H9 (cell line): Measurements from ENCODE around the gene DCX. TPM values are rescaled to one million over a fixed set of nuclear protein-coding genes. Genes with fewer than 3 reads are reported as not detected.
A peak's percentile ranks its signal among the peaks of the same experiment; 100 is the strongest.

Source experiments
- DNase-seq: peaks from one replicate; pipeline ENCODE4 v3.0.0-alpha.2; 2017
- H2AFZ ChIP-seq: one replicate; pipeline ENCODE4 v1.6.1; 2013; ENCODE audit warnings: mild to moderate bottlenecking, low read length, control low read depth, moderate library complexity
- H2AK5ac ChIP-seq: 2 replicates; pipeline ENCODE4 v1.6.1; 2013; ENCODE audit warnings: low read length, control low read depth, mixed read lengths; ENCODE audit not compliant: insufficient read length
- H2BK120ac ChIP-seq: one replicate; pipeline ENCODE4 v1.6.1; 2013; ENCODE audit warnings: low read depth, mild to moderate bottlenecking, low read length, control low read depth, inconsistent platforms; ENCODE audit not compliant: poor library complexity, severe bottlenecking
- H2BK12ac ChIP-seq: 2 replicates; pipeline ENCODE4 v1.6.1; 2013; ENCODE audit warnings: low read length, control low read depth, mixed read lengths, low read depth; ENCODE audit not compliant: insufficient read length
- H2BK15ac ChIP-seq: 2 replicates; pipeline ENCODE4 v1.6.1; 2013; ENCODE audit warnings: low read depth, low read length, control low read depth
- H2BK20ac ChIP-seq: one replicate; pipeline ENCODE4 v1.6.1; 2013; ENCODE audit warnings: low read depth, mild to moderate bottlenecking, low read length, control low read depth, inconsistent platforms; ENCODE audit not compliant: poor library complexity, severe bottlenecking
- H2BK5ac ChIP-seq: 2 replicates; pipeline ENCODE4 v1.6.1; 2013; ENCODE audit warnings: low read length, control low read depth, mixed read lengths; ENCODE audit not compliant: insufficient read length
- H3K14ac ChIP-seq: 2 replicates; pipeline ENCODE4 v1.6.1; 2013; ENCODE audit warnings: low read length, control low read depth; ENCODE audit not compliant: insufficient read depth
- H3K18ac ChIP-seq: 2 replicates; pipeline ENCODE4 v1.6.1; 2013; ENCODE audit warnings: low read depth, mild to moderate bottlenecking, mixed read lengths, low read length, control low read depth; ENCODE audit not compliant: insufficient read length
- H3K23ac ChIP-seq: 2 replicates; pipeline ENCODE4 v1.6.1; 2013; ENCODE audit warnings: low read length, control low read depth, mixed read lengths, low read depth; ENCODE audit not compliant: insufficient read length
- H3K23me2 ChIP-seq: 2 replicates; pipeline ENCODE4 v1.6.1; 2013; ENCODE audit warnings: low read depth, mild to moderate bottlenecking, mixed read lengths, low read length, control low read depth; ENCODE audit not compliant: insufficient read length, poor library complexity, severe bottlenecking
- H3K27ac ChIP-seq: 2 replicates; pipeline ENCODE4 v1.5.1; 2013; ENCODE audit warnings: low read length, control low read depth, mixed read lengths, low read depth; ENCODE audit not compliant: insufficient read length
- H3K27me3 ChIP-seq: 2 replicates; pipeline ENCODE4 v1.6.1; 2013; ENCODE audit warnings: low read length, control low read depth, inconsistent platforms; ENCODE audit not compliant: insufficient read depth
- H3K4ac ChIP-seq: 2 replicates; pipeline ENCODE4 v1.6.1; 2013; ENCODE audit warnings: low read depth, mild to moderate bottlenecking, control low read depth, inconsistent platforms, low read length, moderate library complexity
- H3K4me1 ChIP-seq: 2 replicates; pipeline ENCODE4 v1.6.1; 2013; ENCODE audit warnings: low read length, control low read depth, inconsistent platforms; ENCODE audit not compliant: insufficient read depth
- H3K4me2 ChIP-seq: 2 replicates; pipeline ENCODE4 v1.6.1; 2013; ENCODE audit warnings: low read length, control low read depth, mixed read lengths; ENCODE audit not compliant: insufficient read length, insufficient read depth
- H3K56ac ChIP-seq: 2 replicates; pipeline ENCODE4 v1.6.1; 2013; ENCODE audit warnings: low read depth, mild to moderate bottlenecking, mixed read lengths, low read length, control low read depth; ENCODE audit not compliant: insufficient read length
- H3K79me1 ChIP-seq: 2 replicates; pipeline ENCODE4 v1.6.1; 2013; ENCODE audit warnings: low read depth, mild to moderate bottlenecking, moderate library complexity, low read length, control low read depth, inconsistent platforms; ENCODE audit not compliant: insufficient read depth, poor library complexity, severe bottlenecking
- H3K79me2 ChIP-seq: 2 replicates; pipeline ENCODE4 v1.6.1; 2013; ENCODE audit warnings: low read length, control low read depth, inconsistent platforms; ENCODE audit not compliant: insufficient read depth
- H3K9ac ChIP-seq: 2 replicates; pipeline ENCODE4 v1.6.1; 2013; ENCODE audit warnings: low read length, control low read depth, mixed read lengths; ENCODE audit not compliant: insufficient read length; ENCODE audit errors: extremely low read depth
- H3K9me3 ChIP-seq: one replicate; pipeline ENCODE4 v1.6.1; 2013; ENCODE audit warnings: low read depth, low read length, inconsistent platforms; ENCODE audit not compliant: control insufficient read depth
- H3T11ph ChIP-seq: one replicate; pipeline ENCODE4 v1.6.1; 2013; ENCODE audit warnings: mild to moderate bottlenecking, low read length, control low read depth, inconsistent platforms
- H4K20me1 ChIP-seq: one replicate; pipeline ENCODE4 v1.6.1; 2013; ENCODE audit not compliant: control insufficient read depth, insufficient read length, insufficient read depth
- H4K5ac ChIP-seq: 2 replicates; pipeline ENCODE4 v1.6.1; 2013; ENCODE audit warnings: low read depth, mild to moderate bottlenecking, mixed read lengths, low read length, control low read depth; ENCODE audit not compliant: insufficient read length
- H4K8ac ChIP-seq: replicated peaks from 2 replicates; pipeline ENCODE4 v1.6.1; 2013; ENCODE audit warnings: low read length, control low read depth, mixed read lengths, low read depth; ENCODE audit not compliant: insufficient read length
- H4K91ac ChIP-seq: 2 replicates; pipeline ENCODE4 v1.6.1; 2013; ENCODE audit warnings: low read depth, mild to moderate bottlenecking, moderate library complexity, mixed read lengths, low read length, control low read depth; ENCODE audit not compliant: insufficient read length
- H3K27ac Mint-ChIP-seq, 3 experiments: 2 replicates in 2 of 3; 3 replicates in 1 of 3; pipeline ENCODE4 v1.8.0; 2020 to 2021; ENCODE audit warnings: mixed read lengths in 3 of 3, mild to moderate bottlenecking in 1 of 3, moderate library complexity in 1 of 3
- H3K27me3 Mint-ChIP-seq: 2 replicates; pipeline ENCODE4 v1.8.0; 2021; ENCODE audit warnings: low read depth, mild to moderate bottlenecking, moderate library complexity, mixed read lengths
- H3K36me3 Mint-ChIP-seq, 3 experiments: 2 replicates in 2 of 3; 3 replicates in 1 of 3; pipeline ENCODE4 v1.8.0; 2020 to 2021; ENCODE audit warnings: low read depth in 3 of 3, mixed read lengths in 3 of 3; ENCODE audit not compliant: insufficient read depth in 1 of 3
- H3K4me1 Mint-ChIP-seq, 2 experiments: 2 replicates each; pipeline ENCODE4 v1.8.0; 2020; ENCODE audit warnings: mixed read lengths in 2 of 2
- H3K4me3 Mint-ChIP-seq, 2 experiments: 2 replicates in 1 of 2; 3 replicates in 1 of 2; pipeline ENCODE4 v1.8.0; 2020 to 2021; ENCODE audit warnings: mild to moderate bottlenecking in 2 of 2, mixed read lengths in 2 of 2, moderate library complexity in 1 of 2
- H3K9me3 Mint-ChIP-seq, 2 experiments: 2 replicates in 1 of 2; 3 replicates in 1 of 2; pipeline ENCODE4 v1.8.0; 2020; ENCODE audit warnings: mild to moderate bottlenecking in 2 of 2, mixed read lengths in 2 of 2, moderate library complexity in 1 of 2
- WGBS: extraction: QIAGEN DNeasy Blood & Tissue Kit; methylation state at CpG from one replicate; pipeline ENCODE4 v1.1.7; 2013; ENCODE audit warnings: missing lambda C conversion rate, low lambda C conversion rate, mixed read lengths; ENCODE audit not compliant: insufficient read length; ENCODE audit errors: extremely low coverage; 5-methylcytosine and 5-hydroxymethylcytosine counted together
- total RNA-seq: library from RNA; stranded (reverse); gene quantifications from 2 replicates; pipeline ENCODE4 v1.2.1, GENCODE V29; 2021
- TF ChIP-seq, protein P1 (sequence below): fragments of 200-600 bp; sonication (generic); conservative IDR thresholded peaks from 3 replicates; pipeline ENCODE4 v1.8.0; 2021; ENCODE audit warnings: antibody characterized with exemption, mild to moderate bottlenecking

The DCX gene
- total RNA-seq, 1 experiment from 2014 or later: 2.0 TPM

DNA sequence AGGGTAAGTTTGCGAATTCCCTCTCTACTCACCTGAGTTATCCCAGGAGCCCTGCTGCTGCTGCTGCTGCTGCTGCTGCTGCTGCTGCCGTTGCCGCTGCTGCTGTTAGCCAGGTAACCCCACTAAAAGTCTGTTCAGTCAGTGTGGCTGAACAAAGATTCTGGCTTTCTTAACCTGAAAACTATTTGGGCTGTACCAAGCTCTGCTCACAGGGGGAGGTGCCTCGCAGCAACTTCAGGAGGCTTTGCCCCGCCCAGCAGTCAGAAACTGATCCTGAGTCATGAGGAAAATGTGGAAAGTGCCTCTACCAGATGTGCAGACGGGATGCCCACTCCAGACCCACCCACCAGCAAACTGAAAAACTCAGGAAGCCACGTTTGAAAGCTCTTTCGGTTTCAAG, 141.7 kb downstream of the DCX start, which contains the start of gene CAPN6:
Gene CAPN6 (minus strand): TSS at position 145 of the 400 bp plus-strand sequence. CDS start 6,547 bp downstream, outside the sequence.
- TF ChIP-seq, protein P1, sequence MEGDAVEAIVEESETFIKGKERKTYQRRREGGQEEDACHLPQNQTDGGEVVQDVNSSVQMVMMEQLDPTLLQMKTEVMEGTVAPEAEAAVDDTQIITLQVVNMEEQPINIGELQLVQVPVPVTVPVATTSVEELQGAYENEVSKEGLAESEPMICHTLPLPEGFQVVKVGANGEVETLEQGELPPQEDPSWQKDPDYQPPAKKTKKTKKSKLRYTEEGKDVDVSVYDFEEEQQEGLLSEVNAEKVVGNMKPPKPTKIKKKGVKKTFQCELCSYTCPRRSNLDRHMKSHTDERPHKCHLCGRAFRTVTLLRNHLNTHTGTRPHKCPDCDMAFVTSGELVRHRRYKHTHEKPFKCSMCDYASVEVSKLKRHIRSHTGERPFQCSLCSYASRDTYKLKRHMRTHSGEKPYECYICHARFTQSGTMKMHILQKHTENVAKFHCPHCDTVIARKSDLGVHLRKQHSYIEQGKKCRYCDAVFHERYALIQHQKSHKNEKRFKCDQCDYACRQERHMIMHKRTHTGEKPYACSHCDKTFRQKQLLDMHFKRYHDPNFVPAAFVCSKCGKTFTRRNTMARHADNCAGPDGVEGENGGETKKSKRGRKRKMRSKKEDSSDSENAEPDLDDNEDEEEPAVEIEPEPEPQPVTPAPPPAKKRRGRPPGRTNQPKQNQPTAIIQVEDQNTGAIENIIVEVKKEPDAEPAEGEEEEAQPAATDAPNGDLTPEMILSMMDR: no peak
- H3K4me1 Mint-ChIP-seq: peaks cover 24 to 29% of the 10 kb centered on the region in 2 experiments

More for the DNA sequence above, 141.7 kb downstream of the DCX start, which contains the start of gene CAPN6:
- no peak within 1 kb of the TSS for H3K4ac ChIP-seq
- H3K4me1 ChIP-seq: no peaks in the 10 kb centered on the region; the same call in 1 of the 2 replicates
- H3K4me3 Mint-ChIP-seq: peak within 1 kb of the TSS; percentile 43; a peak in 4 of 5 replicates
- no peaks in the 10 kb centered on the region for H4K20me1 ChIP-seq
- no peaks in the 10 kb centered on the region for H3K9me3 Mint-ChIP-seq
- H3K4me2 ChIP-seq: peak within 1 kb of the TSS; percentile 3
- H2AFZ ChIP-seq: no peak within 1 kb of the TSS
- no peaks in the 10 kb centered on the region for H3K27me3 ChIP-seq
- no peak within 1 kb of the TSS for H3T11ph ChIP-seq
- no peak within 1 kb of the TSS for H2BK15ac ChIP-seq
- H2BK20ac ChIP-seq: no peak within 1 kb of the TSS
- peaks cover 4% of the 10 kb centered on the region; the same call in 1 of the 2 replicates for H3K27me3 Mint-ChIP-seq
- no CpG with 5 or more reads among the region's 8 CpGs for WGBS
- no peak within 1 kb of the TSS for H3K23ac ChIP-seq
- H3K9ac ChIP-seq: no peak within 1 kb of the TSS
- H2BK12ac ChIP-seq: no peak within 1 kb of the TSS
- no peak within 1 kb of the TSS for H4K91ac ChIP-seq
- H3K18ac ChIP-seq: no peak within 1 kb of the TSS
- no peak within 1 kb of the TSS for H4K8ac ChIP-seq
- peak; percentile 79 for DNase-seq
- H2BK120ac ChIP-seq: no peak within 1 kb of the TSS
- H3K27ac ChIP-seq: no peak within 1 kb of the TSS
- no peaks in the 10 kb centered on the region for H3K9me3 ChIP-seq
- H3K56ac ChIP-seq: no peak within 1 kb of the TSS
- H4K5ac ChIP-seq: no peak within 1 kb of the TSS
- no peak within 1 kb of the TSS for H2BK5ac ChIP-seq
- no peaks in the 10 kb centered on the region for H3K79me1 ChIP-seq
- H3K23me2 ChIP-seq: no peaks in the 10 kb centered on the region
- H3K27ac Mint-ChIP-seq: peak within 1 kb of the TSS; percentile 10 to 20 (median 12); a peak in 4 of 7 replicates
- H2AK5ac ChIP-seq: no peak within 1 kb of the TSS
- H3K79me2 ChIP-seq: no peaks in the 10 kb centered on the region
- no peak within 1 kb of the TSS for H3K14ac ChIP-seq
- no peaks in the 10 kb centered on the region for H3K36me3 Mint-ChIP-seq
